H9 (cell line): ENCODE data around the gene FCRL3. TPM values are rescaled to one million over a fixed set of nuclear protein-coding genes. Genes with fewer than 3 reads are reported as not detected.
"Not testable (repeated sequence)": the region's sequence is repeated elsewhere in the genome, so short reads cannot be mapped to it uniquely, and the experiment has no call there.

ENCODE experiments used
- DNase-seq: peaks from one replicate; pipeline ENCODE4 v3.0.0-alpha.2; 2017
- H2AFZ ChIP-seq: one replicate; pipeline ENCODE4 v1.6.1; 2013; ENCODE audit warnings: mild to moderate bottlenecking, low read length, control low read depth, moderate library complexity
- H2AK5ac ChIP-seq: 2 replicates; pipeline ENCODE4 v1.6.1; 2013; ENCODE audit warnings: low read length, control low read depth, mixed read lengths; ENCODE audit not compliant: insufficient read length
- H2BK120ac ChIP-seq: one replicate; pipeline ENCODE4 v1.6.1; 2013; ENCODE audit warnings: low read depth, mild to moderate bottlenecking, low read length, control low read depth, inconsistent platforms; ENCODE audit not compliant: poor library complexity, severe bottlenecking
- H2BK12ac ChIP-seq: 2 replicates; pipeline ENCODE4 v1.6.1; 2013; ENCODE audit warnings: low read length, control low read depth, mixed read lengths, low read depth; ENCODE audit not compliant: insufficient read length
- H2BK15ac ChIP-seq: 2 replicates; pipeline ENCODE4 v1.6.1; 2013; ENCODE audit warnings: low read depth, low read length, control low read depth
- H2BK20ac ChIP-seq: one replicate; pipeline ENCODE4 v1.6.1; 2013; ENCODE audit warnings: low read depth, mild to moderate bottlenecking, low read length, control low read depth, inconsistent platforms; ENCODE audit not compliant: poor library complexity, severe bottlenecking
- H2BK5ac ChIP-seq: 2 replicates; pipeline ENCODE4 v1.6.1; 2013; ENCODE audit warnings: low read length, control low read depth, mixed read lengths; ENCODE audit not compliant: insufficient read length
- H3K14ac ChIP-seq: 2 replicates; pipeline ENCODE4 v1.6.1; 2013; ENCODE audit warnings: low read length, control low read depth; ENCODE audit not compliant: insufficient read depth
- H3K18ac ChIP-seq: 2 replicates; pipeline ENCODE4 v1.6.1; 2013; ENCODE audit warnings: low read depth, mild to moderate bottlenecking, mixed read lengths, low read length, control low read depth; ENCODE audit not compliant: insufficient read length
- H3K23ac ChIP-seq: 2 replicates; pipeline ENCODE4 v1.6.1; 2013; ENCODE audit warnings: low read length, control low read depth, mixed read lengths, low read depth; ENCODE audit not compliant: insufficient read length
- H3K23me2 ChIP-seq: 2 replicates; pipeline ENCODE4 v1.6.1; 2013; ENCODE audit warnings: low read depth, mild to moderate bottlenecking, mixed read lengths, low read length, control low read depth; ENCODE audit not compliant: insufficient read length, poor library complexity, severe bottlenecking
- H3K27ac ChIP-seq: 2 replicates; pipeline ENCODE4 v1.5.1; 2013; ENCODE audit warnings: low read length, control low read depth, mixed read lengths, low read depth; ENCODE audit not compliant: insufficient read length
- H3K27me3 ChIP-seq: 2 replicates; pipeline ENCODE4 v1.6.1; 2013; ENCODE audit warnings: low read length, control low read depth, inconsistent platforms; ENCODE audit not compliant: insufficient read depth
- H3K4ac ChIP-seq: 2 replicates; pipeline ENCODE4 v1.6.1; 2013; ENCODE audit warnings: low read depth, mild to moderate bottlenecking, control low read depth, inconsistent platforms, low read length, moderate library complexity
- H3K4me1 ChIP-seq: 2 replicates; pipeline ENCODE4 v1.6.1; 2013; ENCODE audit warnings: low read length, control low read depth, inconsistent platforms; ENCODE audit not compliant: insufficient read depth
- H3K4me2 ChIP-seq: 2 replicates; pipeline ENCODE4 v1.6.1; 2013; ENCODE audit warnings: low read length, control low read depth, mixed read lengths; ENCODE audit not compliant: insufficient read length, insufficient read depth
- H3K56ac ChIP-seq: 2 replicates; pipeline ENCODE4 v1.6.1; 2013; ENCODE audit warnings: low read depth, mild to moderate bottlenecking, mixed read lengths, low read length, control low read depth; ENCODE audit not compliant: insufficient read length
- H3K79me1 ChIP-seq: 2 replicates; pipeline ENCODE4 v1.6.1; 2013; ENCODE audit warnings: low read depth, mild to moderate bottlenecking, moderate library complexity, low read length, control low read depth, inconsistent platforms; ENCODE audit not compliant: insufficient read depth, poor library complexity, severe bottlenecking
- H3K79me2 ChIP-seq: 2 replicates; pipeline ENCODE4 v1.6.1; 2013; ENCODE audit warnings: low read length, control low read depth, inconsistent platforms; ENCODE audit not compliant: insufficient read depth
- H3K9ac ChIP-seq: 2 replicates; pipeline ENCODE4 v1.6.1; 2013; ENCODE audit warnings: low read length, control low read depth, mixed read lengths; ENCODE audit not compliant: insufficient read length; ENCODE audit errors: extremely low read depth
- H3K9me3 ChIP-seq: one replicate; pipeline ENCODE4 v1.6.1; 2013; ENCODE audit warnings: low read depth, low read length, inconsistent platforms; ENCODE audit not compliant: control insufficient read depth
- H3T11ph ChIP-seq: one replicate; pipeline ENCODE4 v1.6.1; 2013; ENCODE audit warnings: mild to moderate bottlenecking, low read length, control low read depth, inconsistent platforms
- H4K20me1 ChIP-seq: one replicate; pipeline ENCODE4 v1.6.1; 2013; ENCODE audit not compliant: control insufficient read depth, insufficient read length, insufficient read depth
- H4K5ac ChIP-seq: 2 replicates; pipeline ENCODE4 v1.6.1; 2013; ENCODE audit warnings: low read depth, mild to moderate bottlenecking, mixed read lengths, low read length, control low read depth; ENCODE audit not compliant: insufficient read length
- H4K8ac ChIP-seq: replicated peaks from 2 replicates; pipeline ENCODE4 v1.6.1; 2013; ENCODE audit warnings: low read length, control low read depth, mixed read lengths, low read depth; ENCODE audit not compliant: insufficient read length
- H4K91ac ChIP-seq: 2 replicates; pipeline ENCODE4 v1.6.1; 2013; ENCODE audit warnings: low read depth, mild to moderate bottlenecking, moderate library complexity, mixed read lengths, low read length, control low read depth; ENCODE audit not compliant: insufficient read length
- H3K27ac Mint-ChIP-seq, 3 experiments: 2 replicates in 2 of 3; 3 replicates in 1 of 3; pipeline ENCODE4 v1.8.0; 2020 to 2021; ENCODE audit warnings: mixed read lengths in 3 of 3, mild to moderate bottlenecking in 1 of 3, moderate library complexity in 1 of 3
- H3K27me3 Mint-ChIP-seq: 2 replicates; pipeline ENCODE4 v1.8.0; 2021; ENCODE audit warnings: low read depth, mild to moderate bottlenecking, moderate library complexity, mixed read lengths
- H3K36me3 Mint-ChIP-seq, 3 experiments: 2 replicates in 2 of 3; 3 replicates in 1 of 3; pipeline ENCODE4 v1.8.0; 2020 to 2021; ENCODE audit warnings: low read depth in 3 of 3, mixed read lengths in 3 of 3; ENCODE audit not compliant: insufficient read depth in 1 of 3
- H3K4me1 Mint-ChIP-seq, 2 experiments: 2 replicates each; pipeline ENCODE4 v1.8.0; 2020; ENCODE audit warnings: mixed read lengths in 2 of 2
- H3K4me3 Mint-ChIP-seq, 2 experiments: 2 replicates in 1 of 2; 3 replicates in 1 of 2; pipeline ENCODE4 v1.8.0; 2020 to 2021; ENCODE audit warnings: mild to moderate bottlenecking in 2 of 2, mixed read lengths in 2 of 2, moderate library complexity in 1 of 2
- H3K9me3 Mint-ChIP-seq, 2 experiments: 2 replicates in 1 of 2; 3 replicates in 1 of 2; pipeline ENCODE4 v1.8.0; 2020; ENCODE audit warnings: mild to moderate bottlenecking in 2 of 2, mixed read lengths in 2 of 2, moderate library complexity in 1 of 2
- CTCF ChIP-seq: fragments of 200-600 bp; sonication (generic); conservative IDR thresholded peaks from 3 replicates; pipeline ENCODE4 v1.8.0; 2021; ENCODE audit warnings: antibody characterized with exemption, mild to moderate bottlenecking
- WGBS: extraction: QIAGEN DNeasy Blood & Tissue Kit; methylation state at CpG from one replicate; pipeline ENCODE4 v1.1.7; 2013; ENCODE audit warnings: missing lambda C conversion rate, low lambda C conversion rate, mixed read lengths; ENCODE audit not compliant: insufficient read length; ENCODE audit errors: extremely low coverage; 5-methylcytosine and 5-hydroxymethylcytosine counted together
- total RNA-seq: library from RNA; stranded (reverse); gene quantifications from 2 replicates; pipeline ENCODE4 v1.2.1, GENCODE V29; 2021

The FCRL3 gene
- total RNA-seq, 1 experiment from 2014 or later, result not detected

DNA sequence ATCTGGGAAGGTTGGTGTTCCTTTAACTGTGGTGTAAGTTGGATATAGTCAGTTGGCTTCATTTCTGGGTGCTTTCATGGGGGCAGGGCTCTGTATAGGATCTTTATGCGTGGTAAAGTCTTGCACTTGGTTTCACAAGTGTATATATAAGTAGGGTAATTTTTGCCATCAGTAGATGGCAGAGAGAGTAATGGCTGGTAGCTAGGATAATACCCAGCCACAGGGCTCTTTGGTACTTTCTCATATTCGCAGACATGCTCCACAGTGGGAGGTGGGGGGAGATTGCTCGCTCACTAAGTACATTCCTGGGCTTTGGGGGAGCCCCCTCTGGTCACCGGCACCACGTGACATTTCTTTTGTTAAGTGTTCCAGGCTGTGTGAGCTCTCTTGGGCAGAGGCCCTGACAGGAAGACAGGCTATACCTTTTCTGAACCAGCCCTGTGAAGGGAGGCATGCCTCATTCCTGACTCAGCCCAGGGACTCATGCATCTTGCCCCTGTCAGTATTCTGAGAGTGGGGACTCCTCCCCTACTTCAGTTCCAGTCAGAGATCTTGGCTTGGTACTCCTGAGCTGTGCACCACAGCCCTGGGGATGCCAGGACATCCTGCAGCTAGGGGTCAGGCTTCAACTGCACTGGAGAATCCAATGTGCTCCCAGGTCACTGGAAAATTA, 38.8 kb upstream of the FCRL3 start:
- H3K27me3 Mint-ChIP-seq, result no peaks in the 10 kb centered on the region
- H3K4ac ChIP-seq, result no peak overlapping the region
- no peak overlapping the region for H4K91ac ChIP-seq
- H4K20me1 ChIP-seq, result no peaks in the 10 kb centered on the region
- H3K79me2 ChIP-seq, result no peaks in the 10 kb centered on the region
- no peak overlapping the region for H4K8ac ChIP-seq
- no peaks in the 10 kb centered on the region for H3K9me3 ChIP-seq
- no peak overlapping the region for H3T11ph ChIP-seq
- H2BK20ac ChIP-seq, result no peak overlapping the region
- no peak overlapping the region for H3K4me2 ChIP-seq
- no peak overlapping the region for H3K56ac ChIP-seq
- no peaks in the 10 kb centered on the region for H3K36me3 Mint-ChIP-seq
- no peak overlapping the region; a peak in 1 of 7 replicates for H3K27ac Mint-ChIP-seq
- no peak overlapping the region for H3K18ac ChIP-seq
- no peak overlapping the region for H3K14ac ChIP-seq
- no peak overlapping the region for H3K23ac ChIP-seq
- no peak overlapping the region for H2BK5ac ChIP-seq
- H3K27ac ChIP-seq, result no peak overlapping the region
- no peaks in the 10 kb centered on the region; a peak in 1 of 5 replicates for H3K9me3 Mint-ChIP-seq
- H2AFZ ChIP-seq, result no peak overlapping the region
- no peak overlapping the region for H2AK5ac ChIP-seq
- no peak overlapping the region for H3K4me3 Mint-ChIP-seq
- no peaks in the 10 kb centered on the region for H3K79me1 ChIP-seq
- H2BK12ac ChIP-seq, result no peak overlapping the region
- no CpG with 5 or more reads among the region's 5 CpGs for WGBS
- H2BK120ac ChIP-seq, result no peak overlapping the region
- 0 out of 4 replicates have a peak, but pooled peaks cover 0 to 3% of the 10 kb centered on the region in 2 experiments for H3K4me1 Mint-ChIP-seq
- no peaks in the 10 kb centered on the region for H3K23me2 ChIP-seq
- TF ChIP-seq CTCF, result no peak
- H4K5ac ChIP-seq, result no peak overlapping the region
- DNase-seq, result peak; percentile 61
- H3K4me1 ChIP-seq, result no peaks in the 10 kb centered on the region
- H3K9ac ChIP-seq, result no peak overlapping the region
- no peaks in the 10 kb centered on the region for H3K27me3 ChIP-seq
- H2BK15ac ChIP-seq, result no peak overlapping the region

- H3K36me3 Mint-ChIP-seq, H3K18ac ChIP-seq: not testable (repeated sequence)
These were observed 35.4 kb upstream of the FCRL3 start for GRCh38 chr1:157735991-157736390.

More at GRCh38 chr1:157735991-157736390, 35.4 kb upstream of the FCRL3 start:
- not testable (repeated sequence) for H3K4me1 Mint-ChIP-seq, H3K27me3 Mint-ChIP-seq, H3K79me2 ChIP-seq, H4K20me1 ChIP-seq, H2BK5ac ChIP-seq, H3K27ac ChIP-seq, H2AFZ ChIP-seq, H4K5ac ChIP-seq, H3K79me1 ChIP-seq, DNase-seq, H2BK20ac ChIP-seq, H2AK5ac ChIP-seq, H3K4me1 ChIP-seq, H4K91ac ChIP-seq, H3T11ph ChIP-seq, H3K4me2 ChIP-seq, H2BK12ac ChIP-seq, H3K9me3 ChIP-seq, H2BK15ac ChIP-seq, H3K9ac ChIP-seq, H3K4ac ChIP-seq, H3K23me2 ChIP-seq, H4K8ac ChIP-seq, H3K23ac ChIP-seq, H2BK120ac ChIP-seq, H3K4me3 Mint-ChIP-seq, H3K27me3 ChIP-seq, H3K14ac ChIP-seq, H3K9me3 Mint-ChIP-seq, H3K27ac Mint-ChIP-seq, H3K56ac ChIP-seq
- no CpG with 5 or more reads among the region's 5 CpGs for WGBS
